ENCODE results near the gene PSMF1.
A peak's percentile ranks its signal among the peaks of the same experiment; 100 is the strongest.
"Not testable (repeated sequence)": the region's sequence is repeated elsewhere in the genome, so short reads cannot be mapped to it uniquely, and the experiment has no call there.

Gene PSMF1

GRCh38 chr20:1122388-1123315 lies 4.2 kb downstream of the PSMF1 start:
- peak; percentile 49 to 57 for DNase-seq

- no peak for DNase-seq
These were observed 5.3 kb downstream of the PSMF1 start for GRCh38 chr20:1123666-1124065.

- DNase-seq, result no peak
These were observed 6.0 kb downstream of the PSMF1 start for GRCh38 chr20:1124421-1124820.

GRCh38 chr20:1125277-1125676 lies 6.9 kb downstream of the PSMF1 start:
- no peak for DNase-seq

- DNase-seq, result no peak
These were observed 9.4 kb downstream of the PSMF1 start for GRCh38 chr20:1127840-1128239.

- DNase-seq, result no peak
These were observed 11.8 kb downstream of the PSMF1 start for GRCh38 chr20:1130058-1130694.

GRCh38 chr20:1130847-1131246 lies 12.4 kb downstream of the PSMF1 start:
- no peak for DNase-seq

- no peak for DNase-seq
These were observed 13.0 kb downstream of the PSMF1 start for GRCh38 chr20:1131354-1131753.

GRCh38 chr20:1134355-1134754 lies 16.0 kb downstream of the PSMF1 start:
- DNase-seq, result no peak

- no peak for DNase-seq
These were observed 16.4 kb downstream of the PSMF1 start for GRCh38 chr20:1134836-1135235.

- DNase-seq, result no peak
These were observed 18.8 kb downstream of the PSMF1 start for GRCh38 chr20:1137236-1137635.

- no peak for DNase-seq
These were observed 26.2 kb downstream of the PSMF1 start for GRCh38 chr20:1144401-1145172.

GRCh38 chr20:1146957-1147356 lies 28.6 kb downstream of the PSMF1 start:
- DNase-seq, result no peak

- DNase-seq, result not testable (repeated sequence)
These were observed 31.4 kb downstream of the PSMF1 start for GRCh38 chr20:1149812-1150211.

GRCh38 chr20:1150218-1150617 lies 31.8 kb downstream of the PSMF1 start:
- DNase-seq, result no peak

GRCh38 chr20:1150968-1151367 lies 32.6 kb downstream of the PSMF1 start:
- no peak for DNase-seq

GRCh38 chr20:1154226-1154625 lies 35.8 kb downstream of the PSMF1 start:
- no peak for DNase-seq

GRCh38 chr20:1154691-1155090 lies 36.3 kb downstream of the PSMF1 start:
- DNase-seq, result no peak

- no peak for DNase-seq
These were observed 36.9 kb downstream of the PSMF1 start for GRCh38 chr20:1155342-1155741.

GRCh38 chr20:1160496-1160895 lies 42.1 kb downstream of the PSMF1 start:
- DNase-seq, result no peak

GRCh38 chr20:1160991-1161390 lies 42.6 kb downstream of the PSMF1 start:
- DNase-seq, result no peak

- DNase-seq, result no peak
These were observed 44.7 kb downstream of the PSMF1 start for GRCh38 chr20:1163105-1163504.

GRCh38 chr20:1163653-1164052 lies 45.3 kb downstream of the PSMF1 start:
- no peak for DNase-seq

GRCh38 chr20:1164871-1165270 lies 46.5 kb downstream of the PSMF1 start:
- no peak for DNase-seq
